ENCODE data around the gene SNAPC2.

GRCh38 chr19:7968796-7969554, 48.8 kb downstream of the SNAPC2 start:
- TF ChIP-seq POLR2A (IDR thresholded peaks at IDR 0.05; ENCODE audit: extremely low read depth, insufficient read length) (no peak), CTCF (IDR thresholded peaks at IDR 0.05; ENCODE audit: low read depth, low read length) (no peak)

Measured in NB4 (cell line).